SKM-1 treated with dmso at 0.1 percent for 144 hours (cell line): ENCODE data around the gene TAF5.
"Not testable (repeated sequence)": the region's sequence is repeated elsewhere in the genome, so short reads cannot be mapped to it uniquely, and the experiment has no call there.

Source experiments
- DNase-seq: peaks from one replicate; lab custom pipeline; 2025; ENCODE audit not compliant: unreplicated experiment; lab: John Stamatoyannopoulos, UW

Gene TAF5

GRCh38 chr10:103367782-103368518, at the start of gene TAF5:
Gene TAF5, plus strand, starts transcription at chr10:103367976. Its CDS starts 14 bp downstream, at chr10:103367990.
- peak; percentile 99 for DNase-seq

- DNase-seq = no peak
Observed at GRCh38 chr10:103327906-103328305, 39.9 kb upstream of the TAF5 start.

GRCh38 chr10:103333934-103334520, 33.7 kb upstream of the TAF5 start:
- no peak for DNase-seq

GRCh38 chr10:103334567-103334966, 33.2 kb upstream of the TAF5 start:
- no peak for DNase-seq

GRCh38 chr10:103336370-103336769, 31.4 kb upstream of the TAF5 start:
- no peak for DNase-seq

GRCh38 chr10:103350175-103350516, 17.6 kb upstream of the TAF5 start:
- DNase-seq = no peak

GRCh38 chr10:103350517-103351260, 17.1 kb upstream of the TAF5 start, which contains the start of gene PCGF6:
Gene PCGF6, minus strand, starts transcription at chr10:103351140. Its CDS starts 74 bp downstream, at chr10:103351066.
- peak; percentile 72 for DNase-seq

GRCh38 chr10:103353281-103353680, 14.5 kb upstream of the TAF5 start:
- no peak for DNase-seq

GRCh38 chr10:103354567-103354966, 13.2 kb upstream of the TAF5 start:
- DNase-seq = not testable (repeated sequence)

- DNase-seq = no peak
Observed at GRCh38 chr10:103355906-103356599, 11.7 kb upstream of the TAF5 start.

- not testable (repeated sequence) for DNase-seq
Observed at GRCh38 chr10:103359493-103359892, 8.3 kb upstream of the TAF5 start.

- not testable (repeated sequence) for DNase-seq
Observed at GRCh38 chr10:103360791-103361190, 7.0 kb upstream of the TAF5 start.

- DNase-seq = no peak
Observed at GRCh38 chr10:103367379-103367781, 396 bp upstream of the TAF5 start.

GRCh38 chr10:103373544-103373943, 5.8 kb downstream of the TAF5 start:
- DNase-seq = no peak

GRCh38 chr10:103374263-103374662, 6.5 kb downstream of the TAF5 start:
- DNase-seq = no peak

GRCh38 chr10:103382769-103383168, 15.0 kb downstream of the TAF5 start:
- no peak for DNase-seq

GRCh38 chr10:103394180-103394579, 26.4 kb downstream of the TAF5 start:
- no peak for DNase-seq

- DNase-seq = no peak
Observed at GRCh38 chr10:103395754-103396066, 27.9 kb downstream of the TAF5 start.

- peak; percentile 98 for DNase-seq
Observed at GRCh38 chr10:103396067-103396788, 28.5 kb downstream of the TAF5 start, which contains the start of the genes ATP5MK and PDCD11. Gene ATP5MK, minus strand, starts transcription at chr10:103396475. Its CDS starts 4,018 bp downstream, at chr10:103392457. Gene PDCD11, plus strand, starts transcription at chr10:103396626. Its CDS starts 1,801 bp downstream, at chr10:103398427.

- DNase-seq = no peak
Observed at GRCh38 chr10:103396789-103397087, 29.0 kb downstream of the TAF5 start.
